ENCODE results near the gene SRCAP. TPM values are rescaled to one million over a fixed set of nuclear protein-coding genes. Genes with fewer than 3 reads are reported as not detected.

Gene SRCAP
- total RNA-seq, 4 donors from 2014 or later, result 17.2 to 42.6 (median 31.0) TPM

GRCh38 chr16:30665155-30665829 lies 33.7 kb upstream of the SRCAP start:
- Histone ChIP-seq H3K27ac (no peak overlapping the region), H3K36me3 (peaks cover 5 to 96% (median 43%) of the 10 kb centered on the region in 3 donors), H3K9me3 (no peaks in the 10 kb centered on the region), H3K4me3 (no peak overlapping the region), H3K4me1 (peaks cover 0 to 46% (median 23%) of the 10 kb centered on the region in 4 donors), H3K27me3 (no peaks in the 10 kb centered on the region)
- DNase-seq (ENCODE audit: low spot score in 2 of 2), result no peak
- 85 to 87% methylated on average over 22 of the region's 22 CpGs for WGBS, 2 donors
- TF ChIP-seq EP300 (IDR thresholded peaks at IDR 0.05), result no peak
- no peak for TF ChIP-seq CTCF (IDR thresholded peaks at IDR 0.05)
- no peak for TF ChIP-seq POLR2A (IDR thresholded peaks at IDR 0.05)

- DNase-seq (ENCODE audit: low spot score in 2 of 2), result no peak
- WGBS, 2 donors, result 79 to 84% methylated on average over 4 of the region's 4 CpGs
- H3K27ac ChIP-seq, result no peak overlapping the region
- TF ChIP-seq POLR2A (IDR thresholded peaks at IDR 0.05) (no peak), CTCF (IDR thresholded peaks at IDR 0.05) (no peak), EP300 (IDR thresholded peaks at IDR 0.05) (no peak)
- H3K9me3 ChIP-seq, result no peaks in the 10 kb centered on the region
- H3K4me3 ChIP-seq, result no peak overlapping the region
- peaks cover 0 to 41% (median 19%) of the 10 kb centered on the region in 4 donors for H3K4me1 ChIP-seq
- peaks cover 5 to 98% (median 48%) of the 10 kb centered on the region in 3 donors for H3K36me3 ChIP-seq
- H3K27me3 ChIP-seq, result no peaks in the 10 kb centered on the region
Measured at GRCh38 chr16:30665830-30666190, 33.2 kb upstream of the SRCAP start.

GRCh38 chr16:30666681-30667080 lies 32.3 kb upstream of the SRCAP start:
- WGBS, 2 donors, result 65 to 77% methylated on average over 7 of the region's 7 CpGs
- no peak for DNase-seq (ENCODE audit: low spot score in 2 of 2)
- peaks cover 5 to 91% (median 49%) of the 10 kb centered on the region in 3 donors for H3K36me3 ChIP-seq
- TF ChIP-seq CTCF (IDR thresholded peaks at IDR 0.05), result no peak
- no peak for TF ChIP-seq EP300 (IDR thresholded peaks at IDR 0.05)
- TF ChIP-seq POLR2A (IDR thresholded peaks at IDR 0.05), result no peak
- H3K4me3 ChIP-seq, result no peak overlapping the region
- H3K27me3 ChIP-seq, result no peaks in the 10 kb centered on the region
- H3K27ac ChIP-seq, result no peak overlapping the region
- H3K9me3 ChIP-seq, result no peaks in the 10 kb centered on the region
- peaks cover 0 to 32% (median 10%) of the 10 kb centered on the region in 4 donors for H3K4me1 ChIP-seq

GRCh38 chr16:30667361-30667905 lies 31.5 kb upstream of the SRCAP start:
- Histone ChIP-seq H3K36me3 (peaks cover 3 to 85% (median 49%) of the 10 kb centered on the region in 3 donors), H3K27ac (no peak overlapping the region), H3K4me3 (no peak overlapping the region), H3K4me1 (peaks cover 0 to 25% (median 3%) of the 10 kb centered on the region in 4 donors), H3K27me3 (no peaks in the 10 kb centered on the region), H3K9me3 (no peaks in the 10 kb centered on the region)
- WGBS, 2 donors, result 80 to 100% methylated on average over 9 to 11 of the region's 11 CpGs
- no peak for DNase-seq (ENCODE audit: low spot score in 2 of 2)
- TF ChIP-seq CTCF (IDR thresholded peaks at IDR 0.05) (no peak), EP300 (IDR thresholded peaks at IDR 0.05) (no peak), POLR2A (IDR thresholded peaks at IDR 0.05) (no peak)

- H3K27ac ChIP-seq, result no peak overlapping the region
- no peak overlapping the region for H3K4me3 ChIP-seq
- no peak for DNase-seq (ENCODE audit: low spot score in 2 of 2)
- H3K36me3 ChIP-seq, result peaks cover 0 to 75% (median 49%) of the 10 kb centered on the region in 3 donors
- no peaks in the 10 kb centered on the region for H3K9me3 ChIP-seq
- 75 to 80% methylated on average over 11 to 12 of the region's 12 CpGs for WGBS, 2 donors
- no peak for TF ChIP-seq POLR2A (IDR thresholded peaks at IDR 0.05)
- no peak for TF ChIP-seq EP300 (IDR thresholded peaks at IDR 0.05)
- no peak for TF ChIP-seq CTCF (IDR thresholded peaks at IDR 0.05)
- no peaks in the 10 kb centered on the region for H3K27me3 ChIP-seq
- peaks cover 0 to 15% (median 0%) of the 10 kb centered on the region in 4 donors for H3K4me1 ChIP-seq
Measured at GRCh38 chr16:30668393-30668792, 30.6 kb upstream of the SRCAP start.
